ENCODE measurements around the gene NOTCH2. TPM values are rescaled to one million over a fixed set of nuclear protein-coding genes. Genes with fewer than 3 reads are reported as not detected.

The NOTCH2 gene
- 214 and 226 TPM in 2 replicates for total RNA-seq

DNA sequence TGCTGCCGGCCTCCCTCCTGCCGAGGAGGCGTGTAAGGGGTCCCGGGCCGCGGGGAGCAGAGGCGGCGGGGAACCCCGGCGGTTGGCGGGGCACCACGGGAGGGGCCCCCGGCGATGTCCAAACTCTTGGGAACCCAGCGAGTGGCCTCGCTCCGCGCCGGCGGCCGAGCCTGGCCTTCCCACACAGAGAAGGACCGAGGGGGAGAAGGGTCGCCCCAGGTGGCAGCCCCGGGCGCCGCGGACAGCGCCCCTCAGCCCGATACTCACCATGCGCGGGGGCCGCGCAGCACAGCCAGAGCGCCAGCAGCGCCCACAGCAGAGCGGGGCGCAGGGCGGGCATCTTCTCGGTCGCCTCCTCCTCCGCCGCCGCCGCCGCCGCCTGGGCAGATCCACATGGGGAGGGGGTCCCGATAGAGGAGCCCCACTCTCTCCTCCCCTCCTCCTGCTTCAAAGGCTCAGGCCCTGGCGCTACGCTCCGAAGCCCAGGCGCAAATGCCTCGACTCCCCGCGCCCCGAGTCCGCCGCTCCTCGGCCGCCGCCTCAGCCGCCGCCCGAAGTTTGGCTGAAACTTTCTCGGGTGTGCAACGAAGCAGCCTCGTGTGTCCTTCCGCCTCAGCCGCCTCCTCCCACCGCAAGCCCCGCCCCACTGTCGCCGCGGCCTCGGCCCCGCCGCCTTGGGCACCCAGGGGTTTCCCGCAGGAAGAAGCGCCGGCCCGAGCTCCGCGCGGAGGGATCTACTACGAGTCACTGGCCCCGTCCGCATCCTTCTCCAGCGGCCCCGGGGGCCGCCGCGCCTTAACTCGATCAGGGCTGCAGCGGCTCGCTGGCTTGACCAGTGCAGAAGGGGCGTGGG is at the start of gene NOTCH2:
Gene NOTCH2, minus strand, starts transcription at position 596 of the 853 bp plus-strand sequence. Its CDS starts 256 bp downstream, at position 340.

GRCh38 chr1:119896303-119896702 is 173.2 kb downstream of the NOTCH2 start, which contains the start of gene ADAM30:
Gene ADAM30, minus strand, starts transcription at chr1:119896515. Its CDS starts 179 bp downstream, at chr1:119896336.

Other genes with a start within 250 kb of the NOTCH2 start
- gene ADAM30, start 173.1 kb downstream of the NOTCH2 start, total RNA-seq = not detected in 2 replicates
- gene SEC22B, start 106.9 kb upstream of the NOTCH2 start, total RNA-seq = 54.1 and 63.0 TPM in 2 replicates

Data from placental pericyte (primary cell).